A673 (cell line): ENCODE data around the gene RPL10L.

ENCODE experiments used
- CTCF ChIP-seq: fragments of 300-800, 200-600 bp; sonication (generic); conservative IDR thresholded peaks from 2 replicates; pipeline ENCODE4 v1.5.1; 2017; ENCODE audit warnings: low read depth, mild to moderate bottlenecking, antibody characterized with exemption, low read length, moderate library complexity, mixed read lengths
- EZH2 ChIP-seq: fragments of 200-600 bp; sonication (generic); IDR thresholded peaks from 2 replicates; pipeline ENCODE4 v1.6.1; 2017; ENCODE audit warnings: borderline replicate concordance, low read depth, mild to moderate bottlenecking, mixed read lengths, antibody characterized with exemption, low read length; ENCODE audit not compliant: poor library complexity, severe bottlenecking

GRCh38 chr14:46653031-46653755 lies 1.6 kb upstream of the RPL10L start:
- TF ChIP-seq CTCF (no peak), EZH2 (no peak)
